SK-N-SH treated with all-trans-retinoic acid at 6 μM for 48 hours (cell line): ENCODE data around the gene PNPO.

Experiments
- ARNTL ChIP-seq: fragments of 450-650 bp; formaldehyde crosslinking; IDR thresholded peaks from 2 replicates; pipeline ENCODE4 v1.5.0; 2020; ENCODE audit warnings: low read depth, mild to moderate bottlenecking, moderate library complexity, borderline replicate concordance
- ZC3H10 ChIP-seq: fragments of 250-450 bp; sonication (Bioruptor Pico); IDR thresholded peaks from 2 replicates; pipeline ENCODE4 v1.5.1; 2021; ENCODE audit warnings: mild to moderate bottlenecking, moderate library complexity
- ZFP3 ChIP-seq: fragments of 250-450 bp; sonication (Bioruptor Pico); IDR thresholded peaks from 2 replicates; pipeline ENCODE4 v1.5.0; 2020; ENCODE audit warnings: mild to moderate bottlenecking, moderate library complexity
- ZNF565 ChIP-seq: fragments of 450-650 bp; formaldehyde crosslinking; conservative IDR thresholded peaks from 2 replicates; pipeline ENCODE4 v1.5.0; 2020; ENCODE audit warnings: low read depth, mild to moderate bottlenecking, moderate library complexity
- TF ChIP-seq, protein P1 (sequence below): fragments of 250-450 bp; sonication (Bioruptor Pico); IDR thresholded peaks from 2 replicates; pipeline ENCODE4 v1.8.0; 2020; ENCODE audit warnings: mild to moderate bottlenecking, moderate library complexity, borderline replicate concordance
- TF ChIP-seq, protein P2 (sequence below): fragments of 250-450 bp; sonication (Bioruptor Pico); IDR thresholded peaks from 2 replicates; pipeline ENCODE4 v1.5.1; 2020; ENCODE audit warnings: low read depth, mild to moderate bottlenecking, moderate library complexity

DNA sequence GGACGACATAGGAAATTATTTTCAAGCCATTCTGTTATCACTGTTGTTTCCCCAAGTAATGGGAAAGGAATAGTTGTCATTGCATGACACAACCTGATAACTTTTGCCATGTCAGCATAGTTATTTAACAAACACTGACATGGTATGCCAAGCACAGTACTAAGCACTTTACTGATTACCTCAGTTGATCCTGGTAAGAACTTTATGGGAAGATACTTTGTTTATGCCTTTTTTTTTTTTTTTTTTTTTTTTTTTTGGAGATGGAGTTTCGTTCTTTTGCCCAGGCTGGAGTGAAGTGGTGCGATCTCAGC is 15.7 kb upstream of the PNPO start:
- no peak for TF ChIP-seq ZNF565
- TF ChIP-seq ARNTL: no peak
- TF ChIP-seq, protein P1, sequence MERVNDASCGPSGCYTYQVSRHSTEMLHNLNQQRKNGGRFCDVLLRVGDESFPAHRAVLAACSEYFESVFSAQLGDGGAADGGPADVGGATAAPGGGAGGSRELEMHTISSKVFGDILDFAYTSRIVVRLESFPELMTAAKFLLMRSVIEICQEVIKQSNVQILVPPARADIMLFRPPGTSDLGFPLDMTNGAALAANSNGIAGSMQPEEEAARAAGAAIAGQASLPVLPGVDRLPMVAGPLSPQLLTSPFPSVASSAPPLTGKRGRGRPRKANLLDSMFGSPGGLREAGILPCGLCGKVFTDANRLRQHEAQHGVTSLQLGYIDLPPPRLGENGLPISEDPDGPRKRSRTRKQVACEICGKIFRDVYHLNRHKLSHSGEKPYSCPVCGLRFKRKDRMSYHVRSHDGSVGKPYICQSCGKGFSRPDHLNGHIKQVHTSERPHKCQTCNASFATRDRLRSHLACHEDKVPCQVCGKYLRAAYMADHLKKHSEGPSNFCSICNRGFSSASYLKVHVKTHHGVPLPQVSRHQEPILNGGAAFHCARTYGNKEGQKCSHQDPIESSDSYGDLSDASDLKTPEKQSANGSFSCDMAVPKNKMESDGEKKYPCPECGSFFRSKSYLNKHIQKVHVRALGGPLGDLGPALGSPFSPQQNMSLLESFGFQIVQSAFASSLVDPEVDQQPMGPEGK: no peak
- no peak for TF ChIP-seq ZFP3 (CRISPR knock-in tag)
- no peak for TF ChIP-seq ZC3H10 (CRISPR knock-in tag)
- TF ChIP-seq, protein P2, sequence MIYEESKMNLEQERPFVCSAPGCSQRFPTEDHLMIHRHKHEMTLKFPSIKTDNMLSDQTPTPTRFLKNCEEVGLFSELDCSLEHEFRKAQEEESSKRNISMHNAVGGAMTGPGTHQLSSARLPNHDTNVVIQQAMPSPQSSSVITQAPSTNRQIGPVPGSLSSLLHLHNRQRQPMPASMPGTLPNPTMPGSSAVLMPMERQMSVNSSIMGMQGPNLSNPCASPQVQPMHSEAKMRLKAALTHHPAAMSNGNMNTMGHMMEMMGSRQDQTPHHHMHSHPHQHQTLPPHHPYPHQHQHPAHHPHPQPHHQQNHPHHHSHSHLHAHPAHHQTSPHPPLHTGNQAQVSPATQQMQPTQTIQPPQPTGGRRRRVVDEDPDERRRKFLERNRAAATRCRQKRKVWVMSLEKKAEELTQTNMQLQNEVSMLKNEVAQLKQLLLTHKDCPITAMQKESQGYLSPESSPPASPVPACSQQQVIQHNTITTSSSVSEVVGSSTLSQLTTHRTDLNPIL: no peak
